CD4-positive, alpha-beta T cell treated with Interleukin-21 for 1 hour (primary cell): Measurements from ENCODE around the gene TRMT6.
A peak's percentile ranks its signal among the peaks of the same experiment; 100 is the strongest.

Experiments
- DNase-seq: peaks from one replicate; pipeline ENCODE4 v3.0.0-alpha.2; 2020

The TRMT6 gene, protein sequence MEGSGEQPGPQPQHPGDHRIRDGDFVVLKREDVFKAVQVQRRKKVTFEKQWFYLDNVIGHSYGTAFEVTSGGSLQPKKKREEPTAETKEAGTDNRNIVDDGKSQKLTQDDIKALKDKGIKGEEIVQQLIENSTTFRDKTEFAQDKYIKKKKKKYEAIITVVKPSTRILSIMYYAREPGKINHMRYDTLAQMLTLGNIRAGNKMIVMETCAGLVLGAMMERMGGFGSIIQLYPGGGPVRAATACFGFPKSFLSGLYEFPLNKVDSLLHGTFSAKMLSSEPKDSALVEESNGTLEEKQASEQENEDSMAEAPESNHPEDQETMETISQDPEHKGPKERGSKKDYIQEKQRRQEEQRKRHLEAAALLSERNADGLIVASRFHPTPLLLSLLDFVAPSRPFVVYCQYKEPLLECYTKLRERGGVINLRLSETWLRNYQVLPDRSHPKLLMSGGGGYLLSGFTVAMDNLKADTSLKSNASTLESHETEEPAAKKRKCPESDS

DNA sequence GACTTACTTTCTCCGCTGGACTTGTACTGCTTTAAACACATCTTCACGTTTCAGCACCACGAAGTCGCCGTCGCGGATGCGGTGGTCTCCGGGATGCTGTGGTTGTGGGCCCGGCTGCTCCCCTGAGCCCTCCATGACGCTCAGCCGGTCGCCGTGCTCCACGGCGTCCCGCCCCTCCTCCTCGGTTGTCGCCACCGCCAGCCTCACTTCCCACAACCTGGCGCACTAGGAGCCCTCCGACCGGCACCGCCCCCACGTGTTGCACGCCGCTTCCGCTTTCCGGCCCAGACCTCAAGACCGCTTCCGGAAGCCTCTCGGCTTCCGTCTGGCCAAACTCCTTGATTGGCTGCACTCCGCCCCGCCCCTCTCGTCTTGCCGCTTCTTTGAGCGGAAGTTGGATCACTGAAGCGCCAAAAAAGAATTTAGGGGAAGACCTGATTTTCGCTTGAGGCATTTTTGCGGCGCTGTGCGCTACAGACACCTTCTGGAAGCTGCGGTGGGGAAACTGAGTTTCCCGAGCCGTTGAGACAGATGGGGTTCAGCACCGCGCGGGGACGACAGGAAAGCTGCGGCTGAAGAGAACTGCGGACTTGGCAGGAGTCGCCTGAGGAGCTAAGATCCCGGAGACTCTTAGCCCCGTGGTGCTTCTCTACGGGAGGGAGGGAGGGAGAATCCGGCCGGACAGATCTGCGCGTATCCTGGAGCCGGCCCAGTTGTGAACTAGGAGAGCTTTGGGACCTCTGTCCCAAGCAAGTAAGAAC lies at the start of gene TRMT6, which contains the start of gene MCM8:
TRMT6 (minus strand) TSS at position 263 of the 761 bp plus-strand sequence; CDS start at position 135, 128 bp downstream.
MCM8 (plus strand) TSS at position 382 of the 761 bp plus-strand sequence. CDS start 1,364 bp downstream, outside the sequence.
- peak; percentile 96 for DNase-seq

DNA sequence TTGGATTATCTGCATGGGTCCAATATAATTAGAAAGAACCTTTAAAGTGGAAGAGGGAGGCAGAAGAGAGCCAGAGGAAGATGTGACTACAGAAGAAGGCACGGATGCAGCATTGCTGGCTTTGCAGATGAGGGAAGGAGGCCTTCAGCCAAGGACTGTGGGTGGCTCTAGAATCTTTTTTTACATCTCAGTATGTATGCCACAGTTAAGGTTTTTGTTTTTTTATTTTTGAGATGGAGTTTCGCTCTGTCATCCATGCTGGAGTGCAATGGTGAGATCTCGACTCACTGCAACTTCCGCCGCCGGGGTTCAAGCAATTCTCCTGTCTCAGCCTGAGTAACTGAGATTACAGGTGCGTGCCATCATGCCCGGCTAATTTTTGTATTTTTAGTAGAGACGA lies 49.5 kb upstream of the TRMT6 start:
- DNase-seq: no peak

DNA sequence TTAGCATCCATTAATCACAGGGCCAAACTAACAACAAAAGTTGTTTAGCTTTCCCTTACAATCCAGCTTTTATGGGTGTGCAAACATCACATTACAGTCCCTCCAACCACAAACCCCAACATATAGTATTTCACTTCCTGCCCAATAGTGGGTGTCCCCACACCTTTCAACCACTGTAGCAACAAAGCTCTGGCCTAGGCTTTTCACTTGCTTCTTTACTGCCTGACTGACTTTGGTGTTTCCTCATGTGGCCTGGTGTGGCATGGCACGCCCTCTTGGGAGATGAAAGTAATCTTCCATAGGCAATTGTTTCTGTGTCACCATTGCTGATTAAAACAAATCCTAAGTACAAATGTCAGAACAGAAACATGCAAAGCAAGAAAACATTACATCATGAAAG lies 46.4 kb upstream of the TRMT6 start:
- peak; percentile 72 for DNase-seq

DNA sequence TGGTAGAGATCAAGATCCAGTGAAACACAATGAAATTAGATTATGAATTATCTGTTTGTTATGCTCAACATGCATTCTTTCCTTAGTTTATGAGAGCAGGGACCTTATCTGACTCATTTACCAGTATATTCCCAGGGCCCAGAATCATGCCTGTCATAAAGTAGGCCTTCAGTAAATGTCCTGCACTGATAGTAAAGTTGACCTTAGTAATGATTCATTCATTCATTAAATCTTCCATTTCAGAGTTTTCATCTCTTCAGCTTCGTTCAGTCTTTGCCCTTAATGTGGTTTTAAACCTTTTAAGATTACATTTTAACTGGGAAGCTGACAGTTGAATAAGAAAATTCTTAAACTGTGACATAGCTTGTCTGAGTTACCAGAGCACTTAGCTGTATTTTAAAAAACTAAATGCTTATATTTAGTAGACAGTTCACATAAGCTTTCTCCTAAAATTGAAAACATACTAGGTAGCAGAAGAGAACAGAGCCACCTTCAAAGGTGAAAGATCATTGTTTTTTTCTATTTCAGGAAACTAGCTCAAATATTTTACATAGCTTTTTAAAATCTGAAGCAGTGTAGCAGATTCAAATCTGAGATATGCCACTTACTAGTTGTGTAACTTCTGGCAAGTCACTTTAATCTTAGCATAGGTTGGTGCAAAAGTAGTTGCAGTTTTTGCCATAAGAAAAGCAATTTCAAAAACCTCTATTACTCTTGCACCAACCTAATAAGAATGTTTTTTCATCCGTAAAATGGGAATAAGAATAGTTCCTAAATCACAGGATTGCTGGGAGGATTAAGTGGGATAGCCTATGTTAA lies 41.5 kb upstream of the TRMT6 start:
- no peak for DNase-seq

DNA sequence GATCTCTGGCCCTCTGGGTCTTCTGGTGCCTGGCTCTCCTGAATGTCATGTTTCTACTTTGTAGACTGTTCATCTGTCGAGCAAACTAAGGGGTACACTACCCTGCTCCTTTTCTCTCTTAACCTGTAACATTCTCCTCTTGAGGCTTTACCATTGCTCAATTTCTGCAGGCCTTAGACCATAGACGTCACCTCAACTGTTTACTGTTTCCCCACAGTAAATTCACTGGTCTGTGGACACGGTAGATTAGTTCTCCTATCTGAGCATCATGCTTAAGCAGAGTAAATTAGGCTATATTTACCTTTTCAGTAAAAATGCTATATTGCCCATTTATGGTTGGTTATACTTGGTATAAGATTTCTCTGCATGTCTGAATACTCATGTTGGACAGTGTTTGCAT lies 40.6 kb upstream of the TRMT6 start:
- DNase-seq: no peak

DNA sequence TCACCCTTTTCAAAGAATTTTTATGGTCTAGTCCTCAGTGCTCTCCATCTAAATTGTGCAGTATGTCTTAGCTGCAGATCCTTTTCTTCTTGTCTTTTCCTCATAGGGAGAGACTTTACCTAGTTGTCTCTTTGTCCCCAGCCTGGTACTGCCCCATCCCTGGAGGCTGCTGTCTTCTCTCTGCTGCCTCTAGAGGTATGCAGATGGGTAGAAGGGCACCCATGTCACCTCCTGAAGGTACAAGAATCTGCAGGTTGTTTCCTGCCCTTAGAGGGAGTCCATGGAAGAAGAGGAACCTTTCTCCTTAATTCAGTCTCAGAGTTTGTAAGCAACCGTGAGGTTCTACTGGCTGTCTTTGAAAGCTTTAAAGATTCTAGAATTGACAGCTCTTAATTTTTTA lies 39.2 kb upstream of the TRMT6 start:
- DNase-seq: no peak

DNA sequence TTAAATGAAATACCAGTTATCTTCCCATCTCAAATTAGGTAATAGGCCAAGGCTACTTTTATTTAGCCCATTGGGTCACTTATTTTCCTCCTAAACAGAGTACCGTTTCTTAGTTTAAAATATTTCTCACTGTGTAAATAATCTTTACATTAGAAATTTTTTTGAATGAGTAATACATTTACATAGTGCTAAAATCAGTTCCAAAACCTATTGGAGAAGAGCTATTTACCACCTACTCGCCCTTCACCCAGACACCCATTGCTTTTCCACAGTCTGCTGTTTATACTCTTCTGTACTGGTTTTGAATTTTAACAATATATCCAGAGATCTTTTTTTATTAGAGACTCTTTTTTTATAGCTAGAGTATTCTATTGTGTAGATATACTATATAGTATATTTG lies 37.0 kb upstream of the TRMT6 start:
- no peak for DNase-seq

DNA sequence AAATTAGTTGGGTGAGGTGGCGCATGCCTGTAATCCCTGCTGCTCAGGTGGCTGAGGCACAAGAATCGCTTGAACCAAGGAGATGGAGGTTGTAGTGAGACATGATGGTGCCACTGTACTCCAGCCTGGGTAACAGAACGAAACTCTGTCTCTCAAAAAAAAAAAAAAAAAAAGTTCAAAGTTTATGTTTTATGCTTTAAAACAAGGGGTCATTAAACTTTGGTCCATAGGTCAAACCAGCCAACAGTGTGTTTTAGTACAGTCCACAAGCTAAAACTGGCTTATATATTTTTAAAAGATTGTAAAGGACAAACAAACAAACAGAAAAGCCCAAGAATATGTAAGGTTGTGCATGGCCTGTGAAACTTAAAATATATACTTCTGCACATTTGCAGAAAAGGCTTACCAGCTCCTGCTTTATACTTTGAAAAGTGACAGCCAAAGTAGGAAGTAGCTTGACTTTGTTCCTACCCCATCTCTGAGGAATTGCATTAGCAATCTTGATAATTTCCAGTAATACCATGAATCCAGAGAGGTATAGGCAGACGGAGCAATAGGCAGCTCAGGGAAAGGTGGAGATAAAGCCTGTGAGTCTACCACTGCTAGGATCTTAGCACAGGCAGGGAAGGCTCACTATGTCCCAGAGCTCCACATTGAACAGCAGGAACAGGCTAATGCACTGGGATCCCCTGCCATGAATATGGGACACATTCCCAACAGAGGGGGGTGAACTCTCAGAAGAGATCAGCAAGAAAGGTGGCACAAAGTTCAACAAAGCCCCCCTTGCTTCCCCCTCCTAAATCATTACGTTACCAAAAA lies 30.6 kb upstream of the TRMT6 start:
- DNase-seq: no peak

DNA sequence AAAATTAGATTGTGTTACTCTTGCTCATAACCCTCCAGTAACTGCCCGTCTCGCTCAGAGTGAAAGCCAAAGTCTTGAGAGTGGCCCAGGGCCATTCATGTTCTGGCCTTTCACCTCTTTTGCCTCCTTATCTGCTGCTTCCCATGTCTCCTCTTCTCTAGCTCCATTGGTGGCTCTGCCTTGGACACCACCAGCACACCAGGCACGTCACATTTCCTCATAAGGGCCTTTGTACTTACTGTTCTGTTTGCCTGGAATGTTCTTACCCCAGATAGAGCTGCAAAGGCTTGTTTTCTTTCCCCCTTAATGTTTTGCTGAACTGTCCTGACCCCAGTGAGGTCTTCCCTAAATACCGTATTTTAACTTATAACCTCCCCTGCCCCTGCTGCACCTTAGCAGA lies 29.5 kb upstream of the TRMT6 start:
- DNase-seq: no peak

DNA sequence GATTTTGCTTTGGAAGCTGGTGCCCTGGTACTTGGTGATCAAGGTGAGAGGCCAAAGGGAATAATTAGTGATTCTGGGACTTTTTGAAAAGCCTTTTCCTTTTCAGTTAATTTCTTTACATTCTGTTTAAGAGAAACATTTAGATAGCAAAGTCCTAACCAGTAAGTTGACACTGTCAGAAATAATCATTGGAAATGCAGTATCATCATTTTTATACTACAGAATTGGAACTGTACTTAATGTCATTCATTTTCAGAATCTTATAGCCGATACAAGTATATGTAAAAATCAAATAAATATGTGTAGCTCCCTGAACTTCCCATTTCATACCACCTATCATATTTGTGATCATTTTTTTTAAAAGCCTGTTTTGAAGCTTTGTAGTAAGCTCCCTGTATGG lies 27.6 kb upstream of the TRMT6 start:
- DNase-seq: no peak

DNA sequence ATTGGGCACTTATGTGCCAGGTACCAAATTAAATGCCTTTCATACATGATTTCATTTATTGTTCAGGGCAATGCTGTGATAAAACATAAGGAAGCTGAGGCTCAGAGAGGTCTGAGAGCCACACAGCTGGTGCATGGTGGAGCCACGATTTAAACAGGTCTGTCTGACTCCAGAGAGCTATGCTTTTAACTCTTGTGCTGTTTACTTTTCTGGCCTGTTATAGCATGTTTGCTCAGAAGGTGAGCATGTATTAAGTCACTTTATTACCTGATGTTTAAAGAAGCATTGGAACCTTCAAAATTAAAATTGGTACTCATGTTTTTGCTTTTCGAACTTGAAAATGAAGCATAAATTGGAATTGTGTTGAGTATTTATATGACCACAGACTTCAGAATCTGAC lies 26.9 kb upstream of the TRMT6 start:
- no peak for DNase-seq

DNA sequence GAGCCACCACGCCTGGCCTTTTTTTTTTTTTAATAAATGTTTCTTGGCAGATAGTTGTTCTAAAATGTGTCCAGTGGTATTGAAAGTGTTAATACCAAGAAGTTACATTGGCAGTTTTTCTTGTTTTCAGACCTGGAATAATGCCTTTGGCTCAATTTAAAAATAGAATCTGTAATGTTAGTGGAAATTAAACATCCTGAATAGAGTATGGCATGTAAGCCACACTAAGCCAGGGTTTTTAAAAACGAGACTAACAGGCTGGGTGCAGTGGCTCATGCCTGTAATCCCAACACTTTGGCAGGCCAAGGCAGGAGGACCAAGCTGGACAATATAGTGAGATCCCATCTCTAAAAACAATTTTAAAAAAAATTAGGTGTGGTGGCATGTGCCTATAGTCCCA lies 25.4 kb upstream of the TRMT6 start:
- DNase-seq: no peak

DNA sequence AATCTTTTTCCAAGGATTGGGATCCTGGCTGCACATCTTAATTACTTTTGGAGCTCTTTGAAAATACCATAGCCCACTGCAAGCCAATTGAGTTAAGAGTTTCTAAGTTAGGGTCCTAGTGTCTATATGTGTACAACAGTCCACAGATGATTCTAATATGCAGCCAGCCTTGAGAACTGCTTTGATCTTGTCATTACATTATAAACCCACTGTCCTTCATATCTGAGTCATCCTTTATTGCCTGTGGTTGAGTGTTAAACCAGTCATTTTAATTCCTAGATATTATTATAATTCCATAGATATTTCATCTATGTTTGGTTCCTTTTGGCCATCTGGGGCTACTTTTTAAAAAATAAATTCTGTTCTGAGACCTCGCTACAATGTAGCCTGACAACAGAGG lies 24.2 kb upstream of the TRMT6 start:
- no peak for DNase-seq

DNA sequence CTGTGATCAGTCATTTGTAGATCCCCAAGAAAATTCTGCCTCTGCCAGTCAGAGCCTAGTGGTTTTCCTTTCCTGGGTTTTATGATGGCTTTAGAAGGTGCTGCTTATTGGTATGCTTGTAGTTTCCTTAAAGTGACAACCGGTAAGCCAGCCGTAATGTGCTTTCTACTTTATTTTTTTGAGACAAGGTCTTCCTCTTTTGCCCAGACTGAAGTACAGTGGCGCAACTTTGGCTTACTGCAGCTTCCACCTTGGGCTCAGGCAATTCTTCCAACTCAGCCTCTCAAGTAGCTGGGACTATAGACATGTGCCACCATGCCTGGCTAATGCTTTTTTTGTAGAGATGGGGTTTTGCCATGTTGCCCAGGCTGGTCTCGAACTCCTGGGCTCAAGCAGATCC lies 23.6 kb upstream of the TRMT6 start:
- DNase-seq: no peak

DNA sequence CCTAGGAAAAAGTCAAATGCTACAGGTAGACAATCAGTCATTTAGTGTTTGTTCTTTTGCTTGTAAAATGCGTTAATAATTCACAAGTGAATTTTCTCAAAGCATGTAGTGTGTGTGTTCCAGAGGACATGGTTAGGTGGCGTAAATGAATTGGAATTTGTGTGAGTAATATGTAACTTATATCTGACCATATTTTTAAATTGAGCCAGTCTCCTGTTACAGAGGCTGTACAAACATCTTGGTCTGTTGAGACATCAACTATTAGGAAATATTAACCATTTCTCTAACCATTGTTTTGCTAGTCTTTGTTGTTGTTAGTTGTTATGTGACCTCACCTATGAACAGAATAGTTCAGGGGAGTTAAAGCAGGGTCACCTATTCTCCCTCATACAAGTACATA lies 22.8 kb upstream of the TRMT6 start:
- DNase-seq: no peak

DNA sequence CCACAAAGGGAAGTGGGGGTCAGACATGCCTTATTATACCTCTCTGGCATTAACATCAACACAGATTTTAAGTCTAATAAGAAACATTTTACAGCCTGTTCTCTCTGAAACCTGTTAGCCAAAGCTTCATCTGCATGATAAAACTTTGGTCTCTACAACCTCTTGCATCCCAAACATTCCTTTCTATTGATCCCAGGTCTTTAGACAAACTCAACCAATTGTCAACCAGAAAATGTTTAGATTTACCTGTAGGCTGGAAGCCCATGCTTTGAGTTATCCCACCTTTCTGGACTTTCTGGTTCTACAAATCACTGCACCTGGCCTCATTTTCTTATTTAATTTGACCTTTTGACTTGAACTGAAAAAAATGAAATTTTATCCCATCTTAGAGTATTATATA lies 20.9 kb upstream of the TRMT6 start:
- no peak for DNase-seq

DNA sequence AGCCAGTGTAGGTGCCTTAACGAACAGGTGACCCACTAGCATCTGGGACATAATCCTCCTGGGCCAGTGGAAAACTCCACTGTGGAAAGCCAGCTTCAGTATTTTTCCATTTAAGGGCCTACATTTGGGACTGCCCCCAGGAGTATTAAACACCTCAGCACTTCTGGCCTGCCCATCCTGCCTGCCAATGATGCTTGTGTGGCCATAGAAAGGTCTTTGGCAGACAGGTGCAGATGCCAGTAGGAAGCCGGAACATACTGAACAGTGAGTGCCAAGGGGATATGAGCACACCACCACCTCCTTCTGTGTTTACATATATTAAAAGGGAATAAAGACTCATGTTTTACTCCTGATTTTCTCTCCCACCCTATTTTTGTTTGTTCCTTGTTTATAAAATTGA lies 20.0 kb upstream of the TRMT6 start:
- DNase-seq: no peak

DNA sequence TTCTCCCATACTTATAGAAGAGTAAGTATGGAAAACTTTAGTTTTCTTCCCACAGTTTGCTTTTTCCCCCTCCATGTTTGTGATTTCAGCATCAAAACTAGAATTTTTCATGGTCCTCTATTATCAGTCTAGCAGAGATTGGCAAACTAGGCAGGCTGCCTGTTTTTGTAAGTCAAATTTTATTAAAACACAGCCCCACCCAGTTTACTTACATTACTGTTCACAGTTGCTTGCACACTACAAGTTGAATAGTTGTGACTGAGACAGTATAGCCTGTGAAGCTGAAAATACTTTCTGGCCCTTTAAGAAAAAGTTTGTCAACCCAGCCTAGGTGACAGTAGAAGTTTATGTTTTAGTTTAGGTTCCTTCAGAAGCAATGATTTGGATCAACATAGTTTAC lies 19.6 kb upstream of the TRMT6 start:
- no peak for DNase-seq

DNA sequence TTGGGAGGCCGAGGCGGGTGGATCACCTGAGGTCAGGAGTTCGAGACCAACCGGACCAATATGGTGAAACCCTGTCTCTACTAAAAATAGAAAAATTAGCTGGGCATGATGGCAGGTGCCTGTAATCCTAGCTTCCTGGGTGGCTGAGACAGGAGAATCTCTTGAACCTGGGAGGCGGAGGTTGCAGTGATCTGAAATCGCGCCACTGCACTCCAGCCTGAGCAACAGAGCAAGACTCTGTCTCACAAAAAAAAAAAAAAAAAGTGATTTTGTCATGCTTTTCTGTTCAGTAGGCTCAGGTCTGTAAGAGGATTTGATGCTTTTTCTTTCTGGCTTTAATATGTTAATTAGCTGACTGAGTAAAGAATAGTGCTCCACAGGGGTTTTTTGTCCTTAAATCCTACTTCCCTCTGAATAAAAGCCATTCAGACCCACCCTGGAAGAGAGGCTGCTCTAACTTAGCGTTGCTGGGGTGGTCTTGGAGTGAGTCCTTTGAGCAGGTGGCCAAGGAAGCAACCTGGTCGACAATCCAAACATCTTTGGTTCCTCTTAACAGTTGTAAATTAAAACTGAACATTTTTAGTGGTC lies 19.1 kb upstream of the TRMT6 start:
- no peak for DNase-seq

DNA sequence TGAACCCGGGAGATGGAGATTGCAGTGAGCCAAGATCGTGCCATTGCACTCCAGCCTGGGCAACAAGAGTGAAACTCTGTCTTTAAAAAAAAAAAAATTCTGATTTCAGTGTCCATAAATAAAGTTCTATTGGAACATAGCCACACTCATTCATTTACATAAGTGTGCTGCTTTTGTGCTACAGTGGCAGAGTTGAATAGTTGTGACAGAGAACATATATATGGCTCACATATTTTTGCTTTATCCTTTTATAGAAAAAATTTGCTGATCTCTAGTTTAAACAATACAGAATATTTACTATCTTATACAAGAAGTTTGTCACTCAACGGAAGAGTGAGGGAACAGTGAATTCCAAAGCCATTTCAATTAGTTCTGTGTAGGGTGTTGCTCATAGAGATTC lies 18.1 kb upstream of the TRMT6 start:
- DNase-seq: no peak

DNA sequence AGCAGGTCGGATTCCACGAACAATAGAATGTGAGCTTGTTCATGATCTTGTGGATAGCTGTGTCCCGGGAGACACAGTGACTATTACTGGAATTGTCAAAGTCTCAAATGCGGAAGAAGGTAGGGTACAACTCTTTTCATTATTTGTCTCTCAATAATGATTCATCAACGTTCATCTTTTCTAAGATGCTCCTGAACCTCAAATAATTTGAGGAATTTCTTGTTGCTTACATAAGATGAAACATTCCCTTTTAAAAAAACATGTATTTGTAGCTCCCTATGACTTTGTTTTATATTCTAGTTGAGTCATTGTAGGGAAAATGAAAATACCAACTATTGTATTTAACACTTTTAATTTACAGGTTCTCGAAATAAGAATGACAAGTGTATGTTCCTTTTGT lies 17.1 kb upstream of the TRMT6 start:
- DNase-seq: no peak

DNA sequence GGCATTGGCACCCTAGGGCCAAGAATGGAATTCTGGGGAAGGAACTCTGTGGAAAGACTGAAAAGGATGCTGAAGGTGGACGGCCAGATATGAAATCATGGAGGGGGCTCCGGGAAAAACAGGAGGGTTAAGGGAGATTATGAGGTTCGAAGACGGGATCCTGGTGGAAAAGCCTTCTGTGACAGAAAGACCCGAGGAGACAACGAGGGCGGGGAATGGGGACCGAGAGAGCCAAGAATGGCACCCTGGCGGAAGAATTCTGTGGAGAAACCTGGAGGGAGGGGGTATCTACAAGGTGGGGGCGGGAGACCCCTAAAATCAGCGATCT lies 426 bp downstream of the TRMT6 start:
- no peak for DNase-seq
